HG03060 (cell line): ENCODE results near the gene SOX11.
"Not testable (repeated sequence)": the region's sequence is repeated elsewhere in the genome, so short reads cannot be mapped to it uniquely, and the experiment has no call there.

Experiments used
- ATAC-seq: cut with Tn5 transposase; IDR thresholded peaks from one replicate; pipeline ENCODE4 v1.9.1; 2021; ENCODE audit warnings: low read depth, moderate number of reproducible peaks; ENCODE audit not compliant: unreplicated experiment

SOX11 gene

DNA sequence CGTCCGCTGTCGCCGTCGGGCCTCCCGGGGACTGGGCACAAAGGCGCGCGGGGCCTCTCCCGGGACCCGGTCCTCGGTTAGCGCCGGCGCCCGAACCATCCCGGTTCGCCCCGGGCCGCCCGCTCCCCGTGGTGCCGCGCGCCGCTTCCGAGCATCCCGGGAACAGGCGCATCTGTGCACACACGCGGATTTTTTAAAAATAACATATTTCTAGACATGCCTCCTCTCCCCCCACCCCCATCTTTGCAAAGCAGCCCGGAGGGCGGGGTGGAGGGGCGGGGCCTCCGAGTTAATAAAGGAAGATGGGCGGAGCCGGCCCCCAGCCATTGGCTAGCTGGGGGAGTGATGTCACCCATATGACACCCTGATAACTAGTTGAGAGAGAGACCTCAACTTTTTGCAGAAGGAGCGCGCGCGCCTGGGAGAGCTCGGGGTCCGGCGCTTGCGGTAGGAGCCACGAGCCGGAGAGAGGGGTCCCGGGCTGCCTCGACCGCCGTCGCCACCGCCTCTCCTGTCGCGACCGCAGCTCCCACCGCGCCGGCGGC lies at the start of gene SOX11:
Gene SOX11 (plus strand): TSS at position 400 of the 545 bp plus-strand sequence. CDS start 338 bp downstream, outside the sequence.
- no peak for ATAC-seq

DNA sequence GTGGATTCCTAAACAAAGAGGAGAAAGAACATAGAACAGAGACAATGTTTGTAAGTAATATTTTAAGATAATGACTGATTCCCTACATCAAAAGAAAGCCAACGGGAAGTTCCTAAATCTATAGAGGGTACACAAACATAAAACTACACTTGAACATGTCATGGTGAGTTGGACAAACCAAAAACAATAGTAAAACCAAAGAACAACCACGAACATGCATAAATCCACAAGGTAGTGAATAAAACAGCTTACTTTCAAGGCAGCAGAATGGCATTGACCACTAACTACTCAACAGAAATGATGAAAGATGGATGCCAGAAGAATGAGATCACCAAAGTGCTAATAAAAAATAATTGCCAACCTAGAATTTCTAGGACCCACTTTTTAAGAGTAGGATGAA lies 39.5 kb upstream of the SOX11 start:
- not testable (repeated sequence) for ATAC-seq

DNA sequence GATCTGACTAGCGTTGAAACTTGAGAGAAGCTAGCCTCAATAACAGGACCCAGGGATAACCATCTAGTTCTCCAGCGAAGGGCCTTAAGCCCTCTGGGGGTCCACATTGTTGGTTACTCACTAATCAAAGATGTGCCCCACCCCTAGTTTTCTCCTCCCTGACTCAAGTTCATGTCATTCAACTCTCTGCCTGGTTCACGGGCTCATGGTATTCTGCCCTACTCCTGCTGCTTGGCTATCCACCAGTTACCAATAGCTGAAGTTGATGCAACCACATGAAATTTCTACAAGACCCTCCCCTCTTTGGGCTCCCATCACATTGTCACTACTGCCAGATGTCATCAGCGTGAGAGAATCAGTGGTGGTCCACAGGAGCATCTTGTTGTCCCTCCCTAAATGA lies 38.4 kb upstream of the SOX11 start:
- not testable (repeated sequence) for ATAC-seq

DNA sequence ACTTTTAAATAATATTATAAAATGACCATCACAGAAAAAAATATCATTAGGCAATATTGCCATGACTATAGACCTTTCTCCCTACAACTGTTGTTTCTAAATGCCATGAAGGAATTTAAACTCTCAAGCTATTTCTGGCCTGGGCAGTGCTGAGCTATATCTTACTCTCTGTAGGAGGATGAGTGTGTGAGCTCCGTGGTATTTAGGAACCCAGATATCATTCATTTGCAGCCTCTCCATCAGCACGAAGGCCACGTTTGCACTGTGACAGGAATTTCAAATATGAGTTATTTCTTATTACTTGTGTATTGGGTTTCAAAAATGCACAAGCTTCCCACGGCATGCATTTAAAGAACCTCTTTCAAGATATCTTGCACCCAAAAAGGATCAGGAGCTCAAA lies 35.0 kb upstream of the SOX11 start:
- ATAC-seq, result no peak

DNA sequence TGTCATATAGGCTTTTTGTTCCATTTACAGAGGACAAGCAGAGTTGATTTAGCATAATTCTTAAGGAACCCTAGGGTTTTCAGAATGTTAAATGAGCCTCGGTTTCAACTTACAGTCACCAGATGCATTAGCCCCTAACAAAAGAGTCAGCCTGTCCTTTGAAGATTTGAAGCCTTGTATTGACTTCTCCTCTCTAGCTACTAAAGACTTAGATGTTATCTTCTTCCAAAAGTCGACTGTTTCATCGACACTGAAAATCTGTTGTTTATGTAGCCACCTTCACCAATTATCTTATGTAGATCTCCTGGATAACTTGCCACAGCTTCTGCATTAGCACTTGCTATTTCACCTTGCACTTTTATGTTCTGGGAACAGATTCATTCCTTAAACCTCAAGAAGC lies 31.6 kb upstream of the SOX11 start:
- ATAC-seq, result no peak

DNA sequence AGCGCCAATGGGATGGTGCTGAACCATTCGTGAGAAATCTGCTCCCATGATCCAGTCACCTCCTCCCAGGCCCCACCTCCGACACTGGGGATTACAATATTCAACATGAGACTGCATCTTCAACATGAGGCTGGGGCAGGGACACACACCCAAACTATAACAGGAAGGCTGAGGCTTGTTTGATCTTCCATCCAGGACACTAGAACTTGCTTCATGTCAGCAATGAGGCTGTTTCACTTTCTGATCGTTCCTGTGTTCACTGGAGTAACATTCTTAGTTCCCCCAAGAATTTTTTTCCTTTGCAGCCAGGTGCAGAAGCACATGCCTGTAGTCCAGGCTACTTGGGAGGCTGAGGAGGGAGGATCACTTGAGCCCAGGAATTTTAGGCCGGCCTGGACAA lies 30.8 kb upstream of the SOX11 start:
- ATAC-seq, result no peak

DNA sequence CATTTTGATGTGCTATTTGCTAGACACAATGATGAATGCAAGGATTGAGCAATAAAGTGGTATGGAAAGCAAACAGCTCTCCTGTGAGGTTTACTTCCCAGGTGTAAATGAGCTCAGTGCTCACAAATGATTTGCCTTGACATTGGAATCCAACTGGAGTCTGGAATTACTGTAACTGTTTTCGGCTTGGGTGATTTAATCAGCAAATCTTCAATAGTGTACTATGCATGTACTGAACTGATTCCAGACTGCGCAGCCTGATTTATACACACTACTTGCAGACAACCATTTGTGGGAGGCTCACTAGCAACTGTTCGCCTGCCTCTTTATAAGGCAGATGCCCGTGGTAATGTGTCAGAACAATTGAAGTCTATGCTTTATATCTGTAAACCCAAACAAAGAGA lies 27.9 kb upstream of the SOX11 start:
- no peak for ATAC-seq

DNA sequence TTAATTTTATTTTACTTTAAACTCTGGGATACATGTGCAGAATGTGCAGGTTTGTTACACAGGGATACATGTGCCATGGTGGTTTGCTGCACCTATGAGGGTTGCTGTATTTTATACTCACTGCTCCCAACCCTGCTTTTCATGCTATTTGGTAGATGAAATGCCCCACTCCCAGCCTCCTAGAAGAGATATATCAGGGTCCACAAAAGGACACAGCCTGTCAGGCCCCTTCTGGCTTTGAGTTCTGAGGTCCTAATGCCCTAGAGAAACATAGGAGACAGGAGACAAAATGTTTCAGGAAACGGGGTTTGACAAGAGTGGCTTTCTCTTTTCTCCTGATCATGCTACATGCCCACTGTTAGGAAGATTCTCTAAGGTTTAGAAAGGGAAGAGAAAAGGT lies 27.1 kb upstream of the SOX11 start:
- no peak for ATAC-seq

DNA sequence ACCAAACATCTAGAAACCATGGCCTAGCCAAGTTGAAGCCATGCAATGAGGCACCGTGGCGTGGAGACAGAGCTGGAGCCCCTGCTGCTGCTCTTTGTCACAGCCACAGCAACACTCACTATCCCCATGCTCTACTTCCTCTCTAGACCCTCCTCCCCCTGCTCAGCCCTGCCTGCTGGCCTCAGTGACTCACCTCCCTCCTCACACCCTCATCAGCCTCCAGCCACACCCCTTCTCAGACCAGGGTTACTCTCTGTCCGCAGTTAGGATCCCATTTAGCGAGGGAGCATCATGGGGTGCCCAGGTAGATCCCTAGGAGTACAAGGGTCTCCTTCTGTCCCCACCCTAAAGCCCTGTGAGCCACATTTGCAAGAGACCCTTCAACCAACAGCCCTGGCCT lies 25.4 kb upstream of the SOX11 start:
- no peak for ATAC-seq

DNA sequence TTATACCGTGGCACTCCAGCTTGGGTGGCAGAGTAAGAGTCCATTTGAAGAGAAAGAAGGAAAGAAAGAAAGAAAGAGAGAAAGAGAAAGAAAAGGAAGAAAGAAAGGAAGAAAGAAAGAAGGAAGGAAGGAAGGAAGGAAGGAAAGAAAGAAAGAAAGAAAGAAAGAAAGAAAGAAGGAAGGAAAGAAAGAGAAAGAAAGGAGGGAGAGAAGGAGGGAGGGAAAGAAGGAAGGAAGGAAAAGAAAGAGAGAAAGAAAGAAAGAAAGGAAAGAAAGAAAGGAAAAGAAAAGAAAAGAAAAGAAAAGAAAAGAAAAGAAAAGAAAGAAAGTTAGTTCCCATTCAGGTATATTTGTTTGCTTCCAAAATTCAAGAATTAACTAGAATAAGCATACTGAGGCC lies 24.5 kb upstream of the SOX11 start:
- ATAC-seq, result not testable (repeated sequence)

DNA sequence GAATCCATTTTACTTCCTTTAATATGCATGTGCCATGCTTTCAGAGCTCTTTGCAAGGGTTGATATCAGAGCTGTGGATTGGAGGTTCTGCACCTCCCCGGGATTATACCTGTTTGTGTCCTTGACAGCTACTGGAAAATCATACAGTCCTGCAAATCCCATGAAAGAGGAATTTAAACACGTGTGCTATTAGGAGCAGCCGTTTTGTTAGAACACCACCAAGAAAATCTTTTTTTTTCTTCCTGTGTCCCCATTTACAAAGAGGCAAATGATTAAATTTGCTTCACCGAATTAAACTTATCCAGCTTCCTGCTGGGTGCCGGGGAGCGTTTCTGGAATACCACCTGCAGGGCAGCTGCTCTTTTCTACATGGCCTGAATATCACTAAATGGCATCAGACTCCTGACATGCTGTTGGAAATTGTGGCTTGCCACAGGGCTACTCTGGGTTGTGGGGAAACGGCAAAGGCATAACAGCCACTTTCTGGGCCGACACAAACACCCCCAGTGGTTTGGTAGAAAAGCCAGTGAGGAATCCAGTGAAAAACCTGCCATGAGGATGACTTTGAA lies 23.4 kb upstream of the SOX11 start:
- ATAC-seq, result no peak

DNA sequence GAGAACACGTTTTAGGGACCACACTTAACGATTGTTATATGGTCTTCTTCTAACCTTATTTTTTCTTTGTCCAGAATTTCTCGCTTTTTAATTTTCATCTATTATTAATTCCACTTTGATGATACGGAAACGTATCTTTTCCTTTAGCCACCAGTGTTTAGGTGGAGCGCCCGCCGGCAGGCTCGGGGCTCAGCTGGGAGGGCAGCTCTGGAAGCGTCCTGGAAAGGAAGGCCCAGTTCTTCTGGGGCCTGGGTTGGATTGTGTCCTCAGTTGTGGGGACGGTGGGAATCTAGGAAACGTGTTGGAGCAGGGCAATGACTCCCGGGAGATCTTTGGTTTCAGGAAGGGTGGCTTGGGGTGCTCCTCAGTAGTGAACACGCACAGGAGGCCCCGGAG lies 19.4 kb upstream of the SOX11 start:
- no peak for ATAC-seq

DNA sequence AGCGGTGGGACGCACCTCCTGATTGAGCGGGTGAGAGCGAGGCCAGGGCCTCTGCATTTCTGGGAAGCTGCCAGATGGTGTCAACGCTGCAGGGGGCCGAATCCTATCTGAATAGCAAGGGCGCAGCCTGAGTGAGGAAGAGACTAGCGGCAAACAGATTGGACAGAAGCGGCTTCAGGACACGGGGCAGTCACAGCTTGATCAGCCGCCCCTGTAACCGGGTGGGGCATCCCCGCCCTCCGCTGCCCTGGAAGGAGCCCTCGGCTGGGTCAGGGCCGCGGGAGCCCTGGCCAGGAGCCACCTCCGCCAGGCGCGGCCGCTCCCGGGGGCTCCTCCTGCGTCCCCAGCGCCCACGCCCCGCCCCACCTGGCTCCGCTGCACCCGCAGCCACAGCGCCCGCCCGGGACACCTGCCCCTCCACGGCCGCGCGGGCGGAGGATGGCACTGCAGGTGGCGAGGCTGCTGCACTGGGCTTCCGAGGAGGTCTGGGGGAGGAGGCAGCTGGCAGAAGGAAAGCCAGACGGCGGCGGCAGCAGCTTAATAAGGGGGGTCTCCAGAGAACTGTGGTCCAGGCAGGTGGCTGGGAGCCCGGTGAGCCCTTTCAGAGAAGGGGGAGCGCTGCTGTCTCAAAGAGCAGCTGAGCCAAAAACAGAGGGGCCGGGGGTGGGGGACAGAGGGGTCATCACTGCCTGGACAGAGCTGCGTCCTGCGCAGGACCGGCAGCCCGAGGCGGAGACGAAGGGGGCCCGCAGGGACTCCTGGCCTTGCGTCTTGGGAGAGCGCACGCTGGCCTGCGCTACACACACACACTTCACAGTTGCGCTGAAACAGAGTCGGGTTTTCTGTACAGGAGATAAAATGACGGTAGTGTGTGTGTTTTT lies 18.8 kb upstream of the SOX11 start:
- ATAC-seq, result no peak

DNA sequence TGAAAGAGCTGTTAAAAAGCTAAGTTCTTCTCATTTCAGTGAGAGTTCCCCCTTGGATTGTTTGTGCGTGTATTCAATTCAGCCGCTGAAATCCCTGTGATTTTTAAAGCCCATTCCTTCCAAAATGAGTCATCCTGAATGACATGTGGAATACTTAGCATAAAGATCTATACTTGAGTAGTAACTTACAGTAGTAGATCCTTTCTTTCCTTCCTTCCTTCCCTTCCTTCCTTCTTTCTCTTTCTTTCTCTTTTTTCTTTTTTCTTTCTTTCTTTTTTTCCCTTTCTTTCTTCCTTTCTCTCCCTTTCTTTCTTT lies 18.2 kb upstream of the SOX11 start:
- no peak for ATAC-seq

DNA sequence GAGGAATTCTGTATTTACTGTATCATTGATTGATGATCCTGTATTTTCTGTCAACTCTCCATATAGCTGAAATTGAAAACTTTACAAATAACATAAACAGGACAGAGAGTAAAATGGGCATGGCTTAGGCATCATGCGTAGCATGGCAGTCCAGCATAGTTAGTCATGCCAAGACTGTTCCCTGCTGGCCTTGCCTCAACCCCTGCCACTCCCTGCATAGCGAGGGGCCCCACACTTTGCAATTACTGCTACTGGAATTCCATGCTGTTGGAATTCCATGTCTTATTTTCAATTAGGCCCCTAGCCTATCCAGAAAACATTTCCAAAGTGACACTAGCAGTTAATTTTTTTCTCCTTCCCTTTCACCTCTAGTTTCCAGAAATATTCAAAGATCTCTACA lies 15.1 kb upstream of the SOX11 start:
- no peak for ATAC-seq

DNA sequence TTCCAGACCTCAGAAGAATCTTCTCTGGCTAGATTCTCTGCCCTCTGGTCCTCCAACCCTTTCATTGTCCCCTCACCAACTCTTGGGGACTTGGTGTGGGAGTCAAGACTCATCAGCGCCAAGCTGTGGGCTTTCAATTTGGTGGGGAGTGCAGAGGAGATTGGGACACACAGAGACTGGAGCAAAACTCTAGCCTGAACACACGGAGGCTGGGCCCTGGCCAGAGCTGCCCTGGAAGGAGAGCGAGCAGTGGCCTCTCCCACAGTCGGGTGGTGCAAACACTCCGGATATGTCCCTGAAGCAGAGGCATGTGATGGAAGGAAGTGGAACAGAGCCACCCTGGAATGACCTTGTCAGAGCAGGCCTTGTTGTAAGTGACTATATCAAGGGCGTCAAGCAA lies 8.7 kb upstream of the SOX11 start:
- ATAC-seq, result no peak

DNA sequence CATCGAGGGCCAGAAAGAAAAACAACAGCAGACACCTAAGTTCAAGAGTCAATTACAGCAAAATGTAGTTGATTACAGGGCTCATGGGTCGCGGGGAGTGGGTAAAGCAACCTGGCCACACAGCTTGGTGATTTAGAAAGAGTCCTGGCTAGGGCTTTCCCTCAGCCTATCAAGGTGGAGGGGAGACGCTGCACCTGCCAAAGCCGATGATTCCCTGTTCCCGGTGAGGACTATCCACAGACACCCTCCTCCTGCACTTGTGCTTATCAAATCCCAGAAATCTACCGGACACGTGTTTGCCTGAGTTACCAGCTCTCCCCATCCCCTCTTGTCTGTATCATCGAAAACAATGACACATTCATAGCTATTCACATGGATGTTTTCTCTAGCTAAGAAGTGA lies 7.0 kb upstream of the SOX11 start:
- ATAC-seq, result no peak

DNA sequence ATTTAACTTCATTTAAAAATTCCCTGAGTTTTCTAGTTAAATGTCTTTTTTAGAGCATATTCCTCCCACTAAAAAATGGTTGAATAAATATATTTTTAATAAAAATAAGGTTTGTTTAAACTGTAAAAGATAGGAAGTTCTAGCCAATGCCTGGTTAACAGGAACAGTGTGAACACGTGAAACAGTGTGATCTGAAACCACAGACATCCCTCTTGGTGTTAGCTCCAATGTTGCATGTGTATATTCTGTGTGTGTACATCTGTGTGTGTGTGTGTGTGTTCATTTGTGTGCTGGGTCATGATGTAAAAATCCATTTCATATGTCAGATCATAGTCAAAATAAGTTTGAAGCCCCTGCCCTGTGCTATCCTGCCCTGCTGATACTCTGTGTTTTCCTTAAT lies 6.1 kb upstream of the SOX11 start:
- ATAC-seq, result no peak

DNA sequence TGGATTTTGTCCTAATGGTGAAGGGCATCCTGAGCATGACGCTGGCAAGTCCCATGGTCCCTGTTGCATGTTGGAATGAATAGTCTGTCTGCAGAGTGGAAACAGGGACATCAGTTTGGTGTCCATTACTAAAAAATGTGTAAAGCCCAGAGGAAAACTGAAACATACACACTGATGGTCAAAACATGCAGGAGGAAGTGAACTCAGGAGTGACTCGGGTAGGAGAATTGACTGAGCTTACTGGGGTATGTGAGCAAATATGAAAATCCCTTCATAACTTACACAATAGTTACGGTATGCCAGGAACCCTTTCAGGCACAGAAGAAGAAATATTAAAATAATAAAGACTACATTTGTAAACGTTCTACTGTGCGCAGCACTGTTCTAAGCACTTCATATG lies 5.6 kb upstream of the SOX11 start:
- no peak for ATAC-seq

DNA sequence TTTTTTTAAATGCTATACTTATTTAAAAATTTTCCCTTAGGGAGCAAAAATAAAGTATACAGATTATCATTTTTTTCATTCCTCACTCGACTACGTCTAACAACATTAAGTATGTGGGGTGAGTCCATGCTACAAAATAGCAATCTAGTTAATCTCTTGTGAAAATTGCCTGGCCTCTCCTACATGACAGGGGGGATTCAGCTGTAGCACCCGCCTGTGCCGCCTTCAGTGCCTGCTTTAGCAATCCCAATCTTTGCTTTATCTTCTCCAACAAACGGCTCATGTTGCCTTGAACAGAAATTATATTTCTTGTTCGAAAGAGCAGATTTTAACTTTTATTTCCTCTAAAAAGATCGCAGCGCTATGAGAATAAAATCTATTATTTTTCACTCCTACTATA lies 2.4 kb upstream of the SOX11 start:
- ATAC-seq, result no peak

DNA sequence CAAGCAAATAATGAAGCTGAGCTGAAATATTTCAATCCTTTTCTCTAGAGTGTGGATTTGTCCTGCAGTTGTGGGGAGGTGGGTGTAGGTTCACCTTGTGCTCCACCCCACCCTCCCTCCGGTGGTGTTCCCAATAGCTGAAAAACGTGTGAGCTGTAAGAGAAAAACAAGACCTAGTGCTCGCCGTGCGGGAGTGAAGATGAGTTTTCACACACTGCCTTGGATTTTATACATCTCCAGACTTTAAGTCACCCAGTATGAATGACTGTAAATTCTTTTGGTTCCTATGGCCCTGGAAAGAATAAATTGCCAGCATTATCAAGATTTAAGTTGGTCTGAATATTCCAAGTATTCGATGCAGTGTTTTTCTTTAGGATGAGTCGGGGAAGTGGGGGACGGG lies 1.9 kb upstream of the SOX11 start:
- ATAC-seq, result no peak

DNA sequence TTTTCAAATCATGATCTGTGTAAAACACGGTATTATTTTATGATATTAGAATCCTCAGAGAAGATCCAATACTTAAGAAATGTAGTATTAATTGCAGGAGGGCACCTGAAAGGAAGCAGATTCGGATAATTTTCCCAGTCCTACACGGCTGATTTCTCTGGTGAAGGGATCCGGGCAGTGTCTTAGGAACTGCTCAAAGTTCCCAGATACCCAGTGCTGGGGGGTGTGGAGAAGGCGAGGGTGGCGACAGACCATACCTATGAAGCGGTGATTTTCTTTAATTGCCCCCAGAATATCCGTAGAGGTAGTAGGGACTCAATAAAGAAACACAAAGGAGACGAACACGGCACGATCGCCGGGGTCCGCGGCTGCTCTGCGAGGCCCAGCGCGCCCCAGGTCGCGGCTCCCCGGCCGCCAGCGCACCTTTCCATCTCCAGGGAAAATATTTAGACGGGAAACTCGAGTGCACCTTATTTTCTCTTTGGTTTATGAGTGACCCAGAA lies 1.4 kb upstream of the SOX11 start:
- no peak for ATAC-seq
